Measurements from ENCODE around the gene AZIN2.
A peak's percentile ranks its signal among the peaks of the same experiment; 100 is the strongest.
"Not testable (repeated sequence)": the region's sequence is repeated elsewhere in the genome, so short reads cannot be mapped to it uniquely, and the experiment has no call there.

Gene AZIN2

GRCh38 chr1:33060579-33061083, 20.3 kb upstream of the AZIN2 start:
- no peak for DNase-seq

GRCh38 chr1:33061834-33062233, 19.1 kb upstream of the AZIN2 start:
- no peak for DNase-seq

DNA sequence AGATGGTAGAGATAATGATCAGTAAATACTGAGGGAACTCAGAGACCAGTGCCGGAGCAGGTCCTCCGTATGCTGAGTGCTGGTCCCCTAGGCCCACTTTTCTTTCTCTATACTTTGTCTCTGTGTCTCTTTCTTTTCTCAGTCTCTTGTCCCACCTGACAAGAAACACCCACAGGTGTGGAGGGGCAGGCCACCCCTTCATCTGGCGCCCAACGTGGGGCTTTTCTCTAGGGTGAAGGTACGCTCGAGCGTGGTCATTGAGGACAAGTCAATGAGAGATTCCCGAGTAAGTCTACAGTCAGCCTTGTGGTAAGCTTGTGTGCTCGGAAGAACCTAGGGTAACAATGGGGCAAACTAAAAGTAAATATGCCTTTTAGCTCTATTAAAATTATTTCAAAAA, 16.7 kb upstream of the AZIN2 start:
- DNase-seq: not testable (repeated sequence)

GRCh38 chr1:33065301-33065700, 15.7 kb upstream of the AZIN2 start:
- DNase-seq: no peak

- not testable (repeated sequence) for DNase-seq
Observed at GRCh38 chr1:33066477-33066876, 14.5 kb upstream of the AZIN2 start.

- not testable (repeated sequence) for DNase-seq
Observed at GRCh38 chr1:33068108-33068507, 12.8 kb upstream of the AZIN2 start.

GRCh38 chr1:33070628-33071027, 10.3 kb upstream of the AZIN2 start:
- DNase-seq: no peak

- DNase-seq: no peak
Observed at GRCh38 chr1:33072707-33073106, 8.2 kb upstream of the AZIN2 start.

DNA sequence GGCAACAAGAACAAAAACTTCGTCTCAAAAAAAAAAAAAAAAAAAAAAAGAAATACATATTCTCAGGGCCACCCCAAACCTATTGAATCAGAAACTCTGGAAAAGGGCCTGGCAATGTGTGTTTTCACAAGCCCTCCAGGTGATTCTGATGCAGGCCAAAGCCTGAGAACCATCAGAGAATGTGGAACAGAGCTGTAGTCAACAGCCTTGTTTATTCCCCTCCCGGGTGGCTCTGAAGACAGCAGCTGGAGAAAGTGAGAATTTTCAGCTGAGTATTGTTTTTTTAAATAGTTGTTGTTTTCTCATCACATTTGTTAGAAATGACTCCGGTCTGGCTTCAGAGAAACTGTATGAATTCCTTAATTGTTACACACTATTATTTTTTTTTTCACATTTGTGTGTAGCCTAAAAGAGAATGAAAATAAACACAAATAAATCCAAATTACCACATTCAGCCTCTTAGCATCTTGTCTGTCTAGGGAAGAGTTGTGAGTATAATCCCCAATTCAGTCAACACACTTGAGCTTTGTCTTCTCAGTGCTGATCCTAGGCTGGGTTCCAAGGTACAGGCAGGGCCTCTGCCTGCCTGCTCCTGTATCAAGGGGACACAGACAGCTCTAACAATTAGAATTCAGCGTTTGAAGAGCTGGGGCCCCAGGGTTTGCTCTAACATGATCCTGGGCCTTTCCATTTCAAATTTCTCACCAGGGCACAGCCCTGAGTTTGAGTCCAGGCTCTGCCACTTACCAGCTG, 6.6 kb upstream of the AZIN2 start:
- DNase-seq: no peak

- no peak for DNase-seq
Observed at GRCh38 chr1:33078030-33078591, 2.8 kb upstream of the AZIN2 start.

DNA sequence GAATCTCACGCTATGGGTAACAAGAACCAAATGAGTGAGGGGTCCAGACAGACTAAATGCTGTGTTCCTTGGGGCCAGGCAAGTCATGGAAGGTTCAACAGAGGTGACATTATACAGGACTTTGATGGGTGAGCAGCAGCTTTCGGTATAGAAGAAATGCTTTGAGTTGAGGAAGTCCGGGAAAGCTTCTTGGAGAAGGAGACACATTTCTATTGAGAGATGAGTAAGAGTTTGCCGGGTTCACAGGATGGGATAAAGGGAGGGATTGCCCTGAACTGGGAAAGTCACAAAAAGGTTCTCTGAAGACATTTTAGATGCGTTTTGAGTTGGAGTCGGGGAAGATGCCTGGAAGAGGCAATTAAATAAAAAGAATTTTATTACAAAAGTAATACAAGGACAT, 580 bp upstream of the AZIN2 start:
- no peak for DNase-seq

DNA sequence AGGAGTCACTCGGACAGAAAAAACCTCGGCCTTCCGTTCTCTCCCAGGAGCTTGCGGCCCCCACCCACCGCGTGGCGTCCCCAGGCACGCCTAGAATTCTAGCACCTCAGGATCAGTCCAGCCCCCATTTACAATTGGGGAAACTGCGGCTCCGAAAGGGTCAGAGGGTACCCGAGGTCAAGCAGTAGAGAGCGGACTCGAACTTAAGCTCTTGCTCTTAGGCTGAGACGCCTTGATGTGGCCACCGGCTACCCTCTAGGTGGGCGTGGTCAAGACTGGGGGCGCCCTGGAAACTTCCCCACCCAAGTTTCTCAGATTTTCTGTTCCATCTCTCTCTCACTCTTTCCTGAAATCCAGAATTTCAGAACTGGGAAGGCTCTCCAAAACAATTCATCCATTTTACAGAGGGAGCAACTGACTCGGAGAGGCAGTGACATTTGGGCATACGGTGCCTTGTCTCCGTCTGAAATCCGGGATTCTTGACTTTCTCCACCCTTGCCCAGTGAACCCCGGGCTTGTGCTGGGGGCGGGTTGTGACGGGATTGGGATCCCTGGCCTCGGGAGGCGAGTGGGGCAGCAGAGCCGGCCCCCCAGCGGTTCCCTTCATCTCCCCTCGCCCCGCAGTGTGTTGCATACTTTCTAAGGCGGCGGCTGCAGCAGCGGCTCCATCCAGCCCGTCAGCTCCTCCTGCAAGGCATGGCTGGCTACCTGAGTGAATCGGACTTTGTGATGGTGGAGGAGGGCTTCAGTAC, 777 bp downstream of the AZIN2 start:
- DNase-seq: no peak

- no peak for DNase-seq
Observed at GRCh38 chr1:33082575-33083108, 1.7 kb downstream of the AZIN2 start.

DNA sequence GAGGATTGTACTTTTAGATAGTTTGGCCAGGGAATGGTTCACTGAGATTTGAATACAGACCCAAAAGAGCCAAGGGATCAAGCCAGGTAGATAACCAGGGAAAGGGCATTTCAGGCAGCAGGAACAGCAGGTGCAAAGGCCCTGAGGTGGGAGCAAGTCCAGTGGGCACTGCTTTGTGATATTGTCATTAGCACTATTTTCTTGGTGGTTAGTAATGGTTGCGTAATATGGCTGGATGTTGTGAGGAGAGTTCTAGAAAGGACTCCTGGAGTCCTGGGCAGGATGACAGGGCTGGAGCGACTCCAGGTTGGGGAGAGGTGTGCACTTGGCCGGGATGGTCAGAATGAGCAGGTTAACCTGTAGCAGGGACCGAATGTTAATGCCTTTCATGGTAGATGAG, 4.4 kb downstream of the AZIN2 start:
- DNase-seq: no peak

GRCh38 chr1:33086384-33086850, 5.5 kb downstream of the AZIN2 start:
- peak in 1 of 2 experiments; percentile 10 for DNase-seq

DNA sequence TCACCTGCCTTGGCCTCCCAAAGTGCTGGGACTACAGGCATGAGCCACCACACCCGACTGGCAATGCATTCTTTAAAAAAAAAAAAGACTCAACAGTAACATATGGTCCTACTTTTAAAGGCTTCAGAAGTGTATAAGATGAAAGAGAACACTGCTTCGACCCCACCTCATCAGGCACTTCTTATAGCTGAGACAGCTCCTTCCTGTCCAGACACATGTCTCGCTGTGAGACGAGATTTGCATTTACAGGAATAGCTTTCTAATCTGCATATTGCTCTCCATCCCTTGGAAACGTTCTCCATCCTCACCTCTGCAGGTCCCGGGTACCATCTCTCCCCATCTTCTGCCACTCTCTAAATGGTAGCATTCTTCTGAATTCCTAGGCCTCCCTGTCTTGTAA, 6.7 kb downstream of the AZIN2 start:
- DNase-seq: no peak

DNA sequence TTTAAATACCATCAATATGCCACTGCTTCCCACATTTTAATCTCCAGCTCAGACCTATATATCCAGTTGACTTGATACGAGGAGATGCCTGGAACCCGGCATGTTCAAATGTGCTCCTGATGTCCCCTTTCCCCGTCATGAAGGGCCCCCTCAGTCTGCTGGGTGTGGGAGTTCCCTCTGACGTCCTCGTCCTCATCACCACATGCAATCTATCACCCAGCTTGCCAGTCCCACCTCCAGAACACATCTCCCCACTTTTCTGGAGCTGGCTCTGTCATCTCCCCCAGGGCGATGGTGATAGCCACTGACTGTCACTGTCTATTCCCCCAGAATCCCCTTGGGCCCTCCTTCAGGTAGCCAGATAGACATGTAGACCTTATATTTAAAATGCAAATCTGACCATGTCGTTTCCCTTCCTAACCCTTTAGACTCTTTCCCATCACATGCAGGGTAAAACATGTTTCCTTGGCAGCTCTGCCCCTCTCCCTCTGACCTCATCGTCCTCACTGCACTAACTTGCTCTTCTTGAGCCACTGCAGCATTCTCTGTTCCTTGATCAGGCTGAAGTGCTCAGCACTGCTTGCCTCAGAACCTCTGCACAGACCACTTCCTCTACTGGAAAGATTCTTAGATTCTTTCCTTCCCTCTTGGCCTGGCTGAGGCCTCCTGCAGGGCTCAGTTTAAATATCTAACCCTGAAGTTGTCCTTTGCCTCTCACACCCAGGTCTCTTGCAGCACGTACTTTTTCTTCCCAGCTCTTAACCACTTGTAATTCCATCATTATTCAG, 7.4 kb downstream of the AZIN2 start:
- no peak for DNase-seq

DNA sequence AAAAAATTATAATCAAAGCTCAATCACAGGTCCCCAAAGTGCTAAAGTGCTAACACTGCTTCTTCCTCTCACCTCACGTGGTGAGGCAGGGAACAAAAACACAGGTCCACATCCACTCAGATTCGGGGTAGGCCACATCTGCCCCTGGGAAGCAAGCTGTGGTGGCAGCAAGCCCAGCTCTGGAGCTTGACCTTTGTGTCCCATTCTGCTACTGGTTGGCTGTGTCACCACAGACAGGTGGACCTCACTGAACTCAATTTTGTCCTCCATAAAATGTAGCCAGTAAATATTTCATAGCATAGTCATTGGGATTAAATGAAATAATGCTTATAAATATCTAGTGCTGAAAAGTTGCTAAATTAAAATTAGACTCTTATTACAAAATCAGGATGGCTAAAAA, 8.5 kb downstream of the AZIN2 start:
- no peak for DNase-seq

GRCh38 chr1:33092438-33092837, 11.5 kb downstream of the AZIN2 start:
- no peak for DNase-seq

- no peak for DNase-seq
Observed at GRCh38 chr1:33093004-33093403, 12.1 kb downstream of the AZIN2 start.

DNA sequence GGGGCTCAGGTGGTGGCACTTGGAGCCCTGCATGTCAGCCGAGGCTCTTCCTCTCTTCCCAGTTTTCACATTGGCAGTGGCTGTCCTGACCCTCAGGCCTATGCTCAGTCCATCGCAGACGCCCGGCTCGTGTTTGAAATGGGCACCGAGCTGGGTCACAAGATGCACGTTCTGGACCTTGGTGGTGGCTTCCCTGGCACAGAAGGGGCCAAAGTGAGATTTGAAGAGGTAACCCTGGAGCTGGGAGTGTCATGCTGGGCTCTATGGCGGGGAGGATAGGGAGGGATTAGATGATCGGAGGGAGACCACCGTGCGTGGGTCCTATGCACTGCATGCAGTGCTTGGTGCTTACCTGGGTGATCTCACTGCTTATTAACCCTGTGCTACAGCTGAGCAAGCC, 13.5 kb downstream of the AZIN2 start:
- DNase-seq: no peak

DNA sequence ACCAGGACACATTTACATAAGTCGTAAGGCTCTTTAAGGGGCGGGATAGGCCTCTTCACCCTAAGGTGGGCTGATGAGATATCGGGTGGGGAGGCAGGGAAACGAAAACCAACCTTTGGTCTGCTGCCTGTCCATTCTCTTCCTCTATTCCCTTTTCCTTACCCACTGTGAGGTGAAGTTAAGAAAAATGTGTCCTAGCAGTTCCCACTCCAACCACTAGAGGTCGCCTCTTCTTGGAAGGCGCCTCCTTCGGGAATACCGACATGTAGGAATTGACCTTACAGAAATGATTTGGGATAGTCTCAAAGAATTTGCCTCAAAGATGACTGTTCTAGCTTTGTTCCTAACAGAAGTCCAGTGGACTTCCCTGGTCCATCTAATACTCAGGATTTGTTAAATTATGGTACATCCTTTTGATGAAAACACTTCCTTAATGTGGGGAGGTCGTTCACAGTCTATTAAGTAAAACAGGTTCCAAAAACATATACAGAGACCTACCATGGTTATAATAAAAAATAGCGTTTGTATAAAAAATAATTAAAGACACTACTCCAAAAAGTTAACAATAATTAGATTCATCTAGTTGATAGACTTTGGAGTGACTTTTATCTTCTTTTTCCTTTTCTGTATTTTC, 14.1 kb downstream of the AZIN2 start:
- DNase-seq: peak; percentile 7 to 70
